Stimulated activated CD4-positive, alpha-beta T cell treated with anti-CD3 and anti-CD28 coated beads, Interleukin-4, amount 100 ng/mL, for 24 hours (primary cell): Measurements from ENCODE around the gene GBP7.
"Not testable (repeated sequence)": the region's sequence is repeated elsewhere in the genome, so short reads cannot be mapped to it uniquely, and the experiment has no call there.

ENCODE experiments used
- DNase-seq: peaks from one replicate; pipeline ENCODE4 v3.0.0-alpha.2; 2020

GBP7 gene

GRCh38 chr1:89175601-89176256 is at the start of gene GBP7:
TSS of gene GBP7 (minus strand) at chr1:89176003. CDS start at chr1:89171935, 4,068 bp downstream.
- DNase-seq = no peak

- no peak for DNase-seq
Measured at GRCh38 chr1:89221341-89221740, 45.5 kb upstream of the GBP7 start.

GRCh38 chr1:89219851-89220250 is 44.0 kb upstream of the GBP7 start:
- not testable (repeated sequence) for DNase-seq

GRCh38 chr1:89218941-89219340 is 43.1 kb upstream of the GBP7 start:
- DNase-seq = not testable (repeated sequence)

GRCh38 chr1:89213347-89213746 is 37.5 kb upstream of the GBP7 start:
- no peak for DNase-seq

GRCh38 chr1:89211035-89211634 is 35.3 kb upstream of the GBP7 start:
- DNase-seq = no peak

- no peak for DNase-seq
Measured at GRCh38 chr1:89206373-89206772, 30.6 kb upstream of the GBP7 start.

GRCh38 chr1:89203166-89203565 is 27.4 kb upstream of the GBP7 start:
- DNase-seq = no peak

GRCh38 chr1:89201106-89201794 is 25.4 kb upstream of the GBP7 start:
- DNase-seq = no peak

- DNase-seq = no peak
Measured at GRCh38 chr1:89200663-89201062, 24.9 kb upstream of the GBP7 start.

GRCh38 chr1:89199525-89200031 is 23.8 kb upstream of the GBP7 start:
- DNase-seq = no peak

- DNase-seq = peak; percentile 45
Measured at GRCh38 chr1:89198491-89199072, 22.8 kb upstream of the GBP7 start, which contains the start of gene GBP4. TSS of gene GBP4 (minus strand) at chr1:89198942. CDS start at chr1:89198834, 108 bp downstream.

GRCh38 chr1:89198081-89198480 is 22.3 kb upstream of the GBP7 start:
- DNase-seq = no peak

GRCh38 chr1:89195476-89195875 is 19.7 kb upstream of the GBP7 start:
- no peak for DNase-seq

- no peak for DNase-seq
Measured at GRCh38 chr1:89191314-89191713, 15.5 kb upstream of the GBP7 start.

- no peak for DNase-seq
Measured at GRCh38 chr1:89190017-89190416, 14.2 kb upstream of the GBP7 start.

GRCh38 chr1:89179343-89179742 is 3.5 kb upstream of the GBP7 start:
- no peak for DNase-seq

- DNase-seq = no peak
Measured at GRCh38 chr1:89176971-89177370, 1.2 kb upstream of the GBP7 start.

- no peak for DNase-seq
Measured at GRCh38 chr1:89174491-89174890, 1.3 kb downstream of the GBP7 start.

- no peak for DNase-seq
Measured at GRCh38 chr1:89172468-89173143, 3.2 kb downstream of the GBP7 start.

- no peak for DNase-seq
Measured at GRCh38 chr1:89171067-89171438, 4.8 kb downstream of the GBP7 start.

- no peak for DNase-seq
Measured at GRCh38 chr1:89170170-89171066, 5.4 kb downstream of the GBP7 start.
